HCT116 (cell line): ENCODE data around the gene PLEKHM3. TPM values are rescaled to one million over a fixed set of nuclear protein-coding genes. Genes with fewer than 3 reads are reported as not detected.

ENCODE experiments used
- ATAC-seq: fragments of 200-7000 bp; cut with Tn5 transposase; 2 replicates; pipeline ENCODE4 v1.9.1; 2020; ENCODE audit warnings: mild to moderate bottlenecking, moderate library complexity
- BruUV-seq: library from RNA; stranded (reverse); fragments of 400-500 nt; replicated peaks from 2 replicates; lab custom pipeline; 2021; lab: Mats Ljungman, UMichigan
- CTCF ChIA-PET: fragments of 300-600 bp; sonication (Branson Sonifier 250); formaldehyde crosslinking; loops from one replicate; lab custom pipeline; 2021; ENCODE audit warnings: antibody characterized with exemption; lab: Charles Lee
- POLR2A ChIA-PET: fragments of 300-600, 350-600 bp; sonication (Branson Sonifier 250); formaldehyde crosslinking; loops from one replicate; lab custom pipeline; 2021; ENCODE audit warnings: antibody characterized with exemption; lab: Charles Lee
- RAD21 ChIA-PET, 2 experiments: fragments of 300-600 bp; sonication (Branson Sonifier 250); formaldehyde crosslinking; loops; one replicate each; lab custom pipeline; 2023; ENCODE audit warnings: low total read pairs in 2 of 2; ENCODE audit not compliant: uncharacterized antibody in 2 of 2, unreplicated experiment in 2 of 2, low non-redundant PET in 1 of 2; lab: Charles Lee
- DNase-seq: peaks from one replicate; pipeline ENCODE4 v3.0.0-alpha.2; 2010; ENCODE audit warnings: low read depth, low spot score
- H2AFZ ChIP-seq: fragments of 200-600 bp; shearing (Covaris generic), sonication (generic); 2 replicates; pipeline ENCODE4 v1.6.1; 2017; ENCODE audit warnings: low read depth, mixed run types, mixed read lengths, antibody characterized with exemption, low read length; ENCODE audit not compliant: poor library complexity, severe bottlenecking
- H3K27ac ChIP-seq: 2 replicates; pipeline ENCODE4 v1.5.1; 2012; ENCODE audit warnings: low read depth, low read length
- H3K27me3 ChIP-seq: fragments of 200-600 bp; sonication (generic); 2 replicates; pipeline ENCODE4 v1.6.1; 2016; ENCODE audit warnings: mixed run types, low read length, mixed read lengths; ENCODE audit not compliant: insufficient read depth
- H3K36me3 ChIP-seq, 2 experiments: fragments of 200-500 bp in 1 of 2; fragments of 200-600 bp in 1 of 2; sonication (Bioruptor generic) in 1 of 2; sonication (generic) in 1 of 2; 2 replicates each; pipeline versions ENCODE4 v1.5.1 to v1.6.1; 2014 to 2016; ENCODE audit warnings: low read length in 2 of 2, inconsistent platforms in 1 of 2, mixed read lengths in 1 of 2, mixed run types in 1 of 2; ENCODE audit not compliant: insufficient read depth in 2 of 2, control insufficient read depth in 1 of 2
- H3K4me1 ChIP-seq, 2 experiments: fragments of 200-600 bp in 1 of 2; sonication (generic) in 1 of 2; 2 replicates each; pipeline versions ENCODE4 v1.5.1 to v1.6.1; 2012 to 2017; ENCODE audit warnings: low read length in 2 of 2, inconsistent platforms in 1 of 2, mild to moderate bottlenecking in 1 of 2, mixed read lengths in 1 of 2, mixed run types in 1 of 2, moderate library complexity in 1 of 2; ENCODE audit not compliant: insufficient read depth in 2 of 2, control insufficient read depth in 1 of 2
- H3K4me2 ChIP-seq: fragments of 200-600 bp; sonication (generic); 2 replicates; pipeline ENCODE4 v1.6.1; 2017; ENCODE audit warnings: mixed run types, low read length, mixed read lengths
- H3K4me3 ChIP-seq, 2 experiments: fragments of 200-600 bp in 1 of 2; sonication (generic) in 1 of 2; replicated peaks in 1 of 2; 2 replicates each; pipeline ENCODE4 v1.5.1; 2011 to 2016; ENCODE audit warnings: low read length in 2 of 2, control low read depth in 1 of 2, low read depth in 1 of 2, mild to moderate bottlenecking in 1 of 2, mixed read lengths in 1 of 2, mixed run types in 1 of 2
- H3K79me2 ChIP-seq: fragments of 200-600 bp; sonication (generic); 2 replicates; pipeline ENCODE4 v1.6.1; 2017; ENCODE audit warnings: mild to moderate bottlenecking, mixed run types, low read length, moderate library complexity, mixed read lengths; ENCODE audit not compliant: insufficient read depth
- H3K9ac ChIP-seq: fragments of 200-600 bp; sonication (generic); 2 replicates; pipeline ENCODE4 v1.6.1; 2016; ENCODE audit warnings: low read length, mixed read lengths
- H3K9me2 ChIP-seq: fragments of 200-600 bp; sonication (generic), shearing (Covaris generic); 2 replicates; pipeline ENCODE4 v1.6.1; 2017; ENCODE audit warnings: mixed run types, mild to moderate bottlenecking, moderate library complexity; ENCODE audit not compliant: insufficient read depth
- H3K9me3 ChIP-seq, 2 experiments: fragments of 200-500 bp in 1 of 2; fragments of 200-600 bp in 1 of 2; sonication (Bioruptor generic) in 1 of 2; sonication (generic) in 1 of 2; 2 replicates each; pipeline ENCODE4 v1.6.1; 2014 to 2017; ENCODE audit warnings: low read length in 2 of 2, mixed read lengths in 2 of 2, inconsistent platforms in 1 of 2, low read depth in 1 of 2, mild to moderate bottlenecking in 1 of 2, mixed run types in 1 of 2, moderate library complexity in 1 of 2; ENCODE audit not compliant: control insufficient read depth in 1 of 2, insufficient read depth in 1 of 2
- H4K20me1 ChIP-seq: fragments of 200-600 bp; sonication (generic), shearing (Covaris generic); 2 replicates; pipeline ENCODE4 v1.6.1; 2017; ENCODE audit warnings: mixed run types, mild to moderate bottlenecking, moderate library complexity; ENCODE audit not compliant: insufficient read depth
- CBX3 ChIP-seq: IDR thresholded peaks from 2 replicates; pipeline ENCODE4 v1.6.1; 2012; ENCODE audit warnings: low read depth
- CEBPB ChIP-seq: IDR thresholded peaks from 2 replicates; pipeline ENCODE4 v1.6.1; 2012; ENCODE audit warnings: low read depth
- EGR1 ChIP-seq: IDR thresholded peaks from 2 replicates; pipeline ENCODE4 v1.6.1; 2012; ENCODE audit warnings: low read depth
- EZH2phosphoT487 ChIP-seq: fragments of 200-600 bp; IDR thresholded peaks from 2 replicates; pipeline ENCODE4 v1.6.1; 2018; ENCODE audit warnings: antibody characterized with exemption, borderline replicate concordance
- POLR2AphosphoS5 ChIP-seq: IDR thresholded peaks from 2 replicates; pipeline ENCODE4 v1.6.1; 2011; ENCODE audit warnings: mild to moderate bottlenecking, low read depth, low read length, moderate library complexity
- RAD21 ChIP-seq: IDR thresholded peaks from 2 replicates; pipeline ENCODE4 v1.6.1; 2012; ENCODE audit warnings: low read depth, mild to moderate bottlenecking
- SRF ChIP-seq: IDR thresholded peaks from 2 replicates; pipeline ENCODE4 v1.6.1; 2012; ENCODE audit warnings: low read depth
- ZNF274 ChIP-seq: fragments of 200-500 bp; sonication (Bioruptor generic); IDR thresholded peaks from 2 replicates; pipeline ENCODE4 v1.6.1; 2014; ENCODE audit warnings: mild to moderate bottlenecking, low read depth, low read length, inconsistent platforms
- intact Hi-C: fragments of 100-400 bp; cut with micrococcal nuclease; formaldehyde crosslinking; loops from 2 replicates; pipeline ENCODE4 v1.10.0; 2022
- total RNA-seq: library from RNA; stranded (reverse); gene quantifications from one replicate; pipeline ENCODE4 v1.2.1, GENCODE V29; 2021; ENCODE audit not compliant: unreplicated experiment
- TF ChIP-seq, protein P1 (sequence below): IDR thresholded peaks from 2 replicates; pipeline ENCODE4 v1.6.1; 2012; ENCODE audit warnings: low read depth

The PLEKHM3 gene
- total RNA-seq, 1 experiment from 2014 or later: 6.3 TPM

DNA sequence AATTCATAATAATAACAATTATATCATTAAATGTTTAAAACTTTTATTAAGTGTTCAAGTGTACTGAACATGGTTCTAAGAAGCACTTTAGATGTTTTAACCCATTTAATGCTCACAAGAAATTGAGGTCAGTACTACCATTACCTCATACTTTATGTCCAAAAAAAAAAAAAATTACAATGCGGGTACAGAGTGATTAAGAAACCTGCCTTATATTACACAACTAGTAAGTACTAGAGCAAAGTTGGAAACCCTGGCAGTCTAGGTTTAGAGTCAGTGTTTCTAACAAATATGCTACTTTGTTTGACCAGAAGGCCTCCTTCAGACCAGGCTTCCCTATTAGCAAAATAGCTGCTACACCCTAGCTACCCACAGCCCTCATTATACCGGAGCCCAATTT, 28.5 kb downstream of the PLEKHM3 start:
- Histone ChIP-seq H3K9me2 (no peaks in the 10 kb centered on the region), H3K36me3 (no peaks in the 10 kb centered on the region), H3K4me2 (no peak overlapping the region), H3K9ac (no peak overlapping the region), H3K27ac (no peak overlapping the region), H3K9me3 (no peaks in the 10 kb centered on the region), H3K4me1 (no peaks in the 10 kb centered on the region), H3K79me2 (no peaks in the 10 kb centered on the region), H2AFZ (no peak overlapping the region), H3K27me3 (no peaks in the 10 kb centered on the region), H4K20me1 (no peaks in the 10 kb centered on the region), H3K4me3 (no peak overlapping the region)
- RAD21 ChIA-PET: no interaction called here
- CTCF ChIA-PET: no interaction called here
- POLR2A ChIA-PET: no interaction called here
- TF ChIP-seq ZNF274 (no peak), CEBPB (no peak), SRF (no peak), RAD21 (no peak), CBX3 (no peak), POLR2AphosphoS5 (no peak), EZH2phosphoT487 (no peak), EGR1 (no peak)
- TF ChIP-seq, protein P1, sequence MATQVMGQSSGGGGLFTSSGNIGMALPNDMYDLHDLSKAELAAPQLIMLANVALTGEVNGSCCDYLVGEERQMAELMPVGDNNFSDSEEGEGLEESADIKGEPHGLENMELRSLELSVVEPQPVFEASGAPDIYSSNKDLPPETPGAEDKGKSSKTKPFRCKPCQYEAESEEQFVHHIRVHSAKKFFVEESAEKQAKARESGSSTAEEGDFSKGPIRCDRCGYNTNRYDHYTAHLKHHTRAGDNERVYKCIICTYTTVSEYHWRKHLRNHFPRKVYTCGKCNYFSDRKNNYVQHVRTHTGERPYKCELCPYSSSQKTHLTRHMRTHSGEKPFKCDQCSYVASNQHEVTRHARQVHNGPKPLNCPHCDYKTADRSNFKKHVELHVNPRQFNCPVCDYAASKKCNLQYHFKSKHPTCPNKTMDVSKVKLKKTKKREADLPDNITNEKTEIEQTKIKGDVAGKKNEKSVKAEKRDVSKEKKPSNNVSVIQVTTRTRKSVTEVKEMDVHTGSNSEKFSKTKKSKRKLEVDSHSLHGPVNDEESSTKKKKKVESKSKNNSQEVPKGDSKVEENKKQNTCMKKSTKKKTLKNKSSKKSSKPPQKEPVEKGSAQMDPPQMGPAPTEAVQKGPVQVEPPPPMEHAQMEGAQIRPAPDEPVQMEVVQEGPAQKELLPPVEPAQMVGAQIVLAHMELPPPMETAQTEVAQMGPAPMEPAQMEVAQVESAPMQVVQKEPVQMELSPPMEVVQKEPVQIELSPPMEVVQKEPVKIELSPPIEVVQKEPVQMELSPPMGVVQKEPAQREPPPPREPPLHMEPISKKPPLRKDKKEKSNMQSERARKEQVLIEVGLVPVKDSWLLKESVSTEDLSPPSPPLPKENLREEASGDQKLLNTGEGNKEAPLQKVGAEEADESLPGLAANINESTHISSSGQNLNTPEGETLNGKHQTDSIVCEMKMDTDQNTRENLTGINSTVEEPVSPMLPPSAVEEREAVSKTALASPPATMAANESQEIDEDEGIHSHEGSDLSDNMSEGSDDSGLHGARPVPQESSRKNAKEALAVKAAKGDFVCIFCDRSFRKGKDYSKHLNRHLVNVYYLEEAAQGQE: no peak
- DNase-seq (no peak), ATAC-seq (no peak)
- intact Hi-C loops: no loop called here
- BruUV-seq: no TSS peak
